OCI-LY7 (cell line): ENCODE measurements around the gene NDUFA13. TPM values are rescaled to one million over a fixed set of nuclear protein-coding genes. Genes with fewer than 3 reads are reported as not detected.

ENCODE experiments used
- BruUV-seq: library from RNA; stranded (reverse); fragments of 400-500 nt; replicated peaks from 2 replicates; lab custom pipeline; 2021; lab: Mats Ljungman, UMichigan
- CTCF ChIA-PET: fragments of 300-600 bp; sonication (Branson Sonifier 250); formaldehyde crosslinking; loops from one replicate; lab custom pipeline; 2022; ENCODE audit warnings: antibody characterized with exemption; ENCODE audit not compliant: unreplicated experiment; lab: Charles Lee
- POLR2A ChIA-PET: fragments of 300-600 bp; sonication (Branson Sonifier 250); formaldehyde crosslinking; loops from one replicate; lab custom pipeline; 2022; ENCODE audit warnings: antibody characterized with exemption; lab: Charles Lee
- DNase-seq: peaks from one replicate; pipeline ENCODE4 v3.0.0-alpha.2; 2015; ENCODE audit warnings: low spot score
- H2AFZ ChIP-seq: fragments of 200-600 bp; sonication (generic), shearing (Covaris generic); 2 replicates; pipeline ENCODE4 v1.6.1; 2014; ENCODE audit warnings: mild to moderate bottlenecking, antibody characterized with exemption, low read length, moderate library complexity
- H3K27ac ChIP-seq: fragments of 200-600 bp; sonication (generic); 2 replicates; pipeline ENCODE4 v1.5.1; 2014; ENCODE audit warnings: mixed run types, low read depth, mild to moderate bottlenecking, moderate library complexity, low read length, inconsistent platforms; ENCODE audit not compliant: poor library complexity, severe bottlenecking
- H3K36me3 ChIP-seq: fragments of 200-600 bp; sonication (generic); 2 replicates; pipeline ENCODE4 v1.6.1; 2014; ENCODE audit warnings: mild to moderate bottlenecking, antibody characterized with exemption, low read length, moderate library complexity, mixed read lengths; ENCODE audit not compliant: insufficient read depth
- H3K4me1 ChIP-seq: fragments of 200-600 bp; sonication (generic); 2 replicates; pipeline ENCODE4 v1.5.1; 2014; ENCODE audit warnings: mild to moderate bottlenecking, low read length; ENCODE audit not compliant: insufficient read depth, poor library complexity, severe bottlenecking
- H3K4me2 ChIP-seq: fragments of 200-600 bp; sonication (generic); 2 replicates; pipeline ENCODE4 v1.6.1; 2014; ENCODE audit warnings: mild to moderate bottlenecking, low read length
- H3K4me3 ChIP-seq: fragments of 200-600 bp; sonication (generic); 2 replicates; pipeline ENCODE4 v1.5.1; 2014; ENCODE audit warnings: mild to moderate bottlenecking, low read depth, low read length; ENCODE audit not compliant: poor library complexity, severe bottlenecking
- H3K79me2 ChIP-seq: fragments of 200-600 bp; sonication (generic); 2 replicates; pipeline ENCODE4 v1.6.1; 2016; ENCODE audit warnings: low read depth, mild to moderate bottlenecking, low read length, moderate library complexity, mixed read lengths; ENCODE audit not compliant: insufficient read depth
- H3K9me2 ChIP-seq: fragments of 200-600 bp; sonication (generic); 2 replicates; pipeline ENCODE4 v1.6.1; 2016; ENCODE audit warnings: mild to moderate bottlenecking, low read length, mixed read lengths; ENCODE audit not compliant: insufficient read depth
- H3K9me3 ChIP-seq: fragments of 200-600 bp; sonication (generic); 2 replicates; pipeline ENCODE4 v1.6.1; 2014; ENCODE audit warnings: mild to moderate bottlenecking, mixed run types, low read length, mixed read lengths
- H4K20me1 ChIP-seq: fragments of 200-600 bp; sonication (generic); 2 replicates; pipeline ENCODE4 v1.6.1; 2014; ENCODE audit warnings: mild to moderate bottlenecking, antibody characterized with exemption, low read length, moderate library complexity, mixed read lengths; ENCODE audit not compliant: insufficient read depth
- CTCF ChIP-seq: fragments of 200-600 bp; sonication (generic); conservative IDR thresholded peaks from 2 replicates; pipeline ENCODE4 v1.5.1; 2014; ENCODE audit warnings: mild to moderate bottlenecking, antibody characterized with exemption, low read length, moderate library complexity, mixed read lengths
- EZH2phosphoT487 ChIP-seq: fragments of 200-600 bp; sonication (generic); IDR thresholded peaks from 2 replicates; pipeline ENCODE4 v1.6.1; 2018; ENCODE audit warnings: low read depth, borderline replicate concordance, mild to moderate bottlenecking, mixed run types, antibody characterized with exemption, low read length, moderate library complexity, mixed read lengths
- intact Hi-C: fragments of 100-400 bp; cut with micrococcal nuclease; formaldehyde crosslinking; loops from one replicate; pipeline ENCODE4 v1.10.0; 2022; ENCODE audit not compliant: unreplicated experiment
- total RNA-seq, 2 experiments: library from RNA; depleted of rRNA in 1 of 2; stranded (reverse); fragments of >200 nt in 1 of 2; shearing (Covaris generic) in 1 of 2; gene quantifications; 2 replicates each; pipeline ENCODE4 v1.2.3, GENCODE V29; 2014 to 2022

Gene NDUFA13
- total RNA-seq, 2 experiments from 2014 or later = 275 to 429 TPM

- TF ChIP-seq EZH2phosphoT487 (no peak), CTCF (no peak)
- no peak overlapping the region for H3K4me2 ChIP-seq
- H3K27ac ChIP-seq = no peak overlapping the region
- ChIA-PET POLR2A (no interaction called here), CTCF (interaction anchor here (0.6 kb wide), 1 partner anchor 14 kb away, joined by 7 read pairs; no protein-coding TSS in a partner anchor)
- H3K9me2 ChIP-seq = no peaks in the 10 kb centered on the region
- peaks cover 33% of the 10 kb centered on the region for H3K4me1 ChIP-seq
- 0 out of 2 replicates have a peak, but pooled peaks cover 3% of the 10 kb centered on the region for H4K20me1 ChIP-seq
- DNase-seq = no peak
- H3K4me3 ChIP-seq = no peak overlapping the region
- no peak overlapping the region for H2AFZ ChIP-seq
- no peaks in the 10 kb centered on the region for H3K9me3 ChIP-seq
- H3K79me2 ChIP-seq = peaks cover 28% of the 10 kb centered on the region
- peaks cover 63% of the 10 kb centered on the region for H3K36me3 ChIP-seq
- BruUV-seq = no TSS peak
- intact Hi-C loops = loop anchor here (5.0 kb wide), 1 partner anchor 105 kb away; no protein-coding TSS in a partner anchor
These were observed 23.9 kb upstream of the NDUFA13 start for GRCh38 chr19:19492026-19492610.

DNA sequence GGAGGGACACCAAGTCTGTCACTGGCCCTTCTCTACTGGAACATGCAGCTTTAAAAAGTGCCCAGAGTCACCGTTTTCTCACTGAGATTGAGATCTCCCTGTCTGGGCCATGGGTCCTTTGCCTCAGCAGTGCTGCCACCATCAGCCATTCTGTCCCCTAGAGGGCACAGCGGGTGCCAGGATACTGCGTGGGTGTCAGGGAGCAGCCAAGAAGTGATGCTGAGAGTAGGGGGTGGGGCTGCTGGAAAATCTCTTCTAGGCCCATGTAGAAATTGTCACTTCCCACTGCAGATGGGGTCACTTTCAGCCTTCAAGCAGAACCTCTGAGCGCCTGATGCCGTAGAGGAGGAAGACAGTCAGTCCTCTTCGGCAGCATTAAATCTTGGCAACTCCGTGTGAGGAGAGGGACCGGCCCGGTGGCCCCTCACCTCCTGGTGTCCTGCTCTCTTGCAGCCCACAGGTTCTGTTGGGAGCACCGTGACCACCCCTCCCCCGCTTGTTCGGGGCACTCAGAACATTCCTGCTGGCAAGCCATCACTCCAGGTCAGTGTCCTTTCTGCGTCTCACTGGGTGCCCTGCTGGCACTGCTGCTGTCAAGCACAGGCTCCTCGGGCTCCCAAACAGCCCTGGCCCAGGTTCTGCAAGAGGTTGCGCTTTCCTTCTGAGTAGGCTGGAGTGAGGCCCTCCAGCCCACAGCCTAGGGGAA, 22.0 kb upstream of the NDUFA13 start:
- TF ChIP-seq EZH2phosphoT487 = no peak
- no peak for TF ChIP-seq CTCF
- intact Hi-C loops = loop anchor here (5.0 kb wide), 1 partner anchor 107 kb away; no protein-coding TSS in a partner anchor

More for the DNA sequence above, 22.0 kb upstream of the NDUFA13 start:
- ChIA-PET POLR2A (no interaction called here), CTCF (no interaction called here)
- H3K4me2 ChIP-seq = no peak overlapping the region
- DNase-seq = no peak
- H3K4me3 ChIP-seq = no peak overlapping the region
- H2AFZ ChIP-seq = no peak overlapping the region
- H3K4me1 ChIP-seq = peaks cover 18% of the 10 kb centered on the region
- H3K9me3 ChIP-seq = no peaks in the 10 kb centered on the region
- H3K9me2 ChIP-seq = no peaks in the 10 kb centered on the region
- BruUV-seq = no TSS peak
- peaks cover 19% of the 10 kb centered on the region for H3K79me2 ChIP-seq
- H3K27ac ChIP-seq = no peak overlapping the region
- H4K20me1 ChIP-seq = 0 out of 2 replicates have a peak, but pooled peaks cover 3% of the 10 kb centered on the region
- H3K36me3 ChIP-seq = peaks cover 81% of the 10 kb centered on the region
